Measurements from ENCODE around the gene CACNA1H. TPM values are rescaled to one million over a fixed set of nuclear protein-coding genes. Genes with fewer than 3 reads are reported as not detected.
A peak's percentile ranks its signal among the peaks of the same experiment; 100 is the strongest.

CACNA1H gene
- total and polyA plus RNA-seq, 11 donors, result 1.6 to 14.6 (median 3.2) TPM

GRCh38 chr16:1150511-1150982 lies 2.4 kb upstream of the CACNA1H start:
- no peak for TF ChIP-seq POLR2A (IDR thresholded peaks at IDR 0.05)
- TF ChIP-seq, protein P1, sequence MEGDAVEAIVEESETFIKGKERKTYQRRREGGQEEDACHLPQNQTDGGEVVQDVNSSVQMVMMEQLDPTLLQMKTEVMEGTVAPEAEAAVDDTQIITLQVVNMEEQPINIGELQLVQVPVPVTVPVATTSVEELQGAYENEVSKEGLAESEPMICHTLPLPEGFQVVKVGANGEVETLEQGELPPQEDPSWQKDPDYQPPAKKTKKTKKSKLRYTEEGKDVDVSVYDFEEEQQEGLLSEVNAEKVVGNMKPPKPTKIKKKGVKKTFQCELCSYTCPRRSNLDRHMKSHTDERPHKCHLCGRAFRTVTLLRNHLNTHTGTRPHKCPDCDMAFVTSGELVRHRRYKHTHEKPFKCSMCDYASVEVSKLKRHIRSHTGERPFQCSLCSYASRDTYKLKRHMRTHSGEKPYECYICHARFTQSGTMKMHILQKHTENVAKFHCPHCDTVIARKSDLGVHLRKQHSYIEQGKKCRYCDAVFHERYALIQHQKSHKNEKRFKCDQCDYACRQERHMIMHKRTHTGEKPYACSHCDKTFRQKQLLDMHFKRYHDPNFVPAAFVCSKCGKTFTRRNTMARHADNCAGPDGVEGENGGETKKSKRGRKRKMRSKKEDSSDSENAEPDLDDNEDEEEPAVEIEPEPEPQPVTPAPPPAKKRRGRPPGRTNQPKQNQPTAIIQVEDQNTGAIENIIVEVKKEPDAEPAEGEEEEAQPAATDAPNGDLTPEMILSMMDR (IDR thresholded peaks at IDR 0.05), result no peak
- 64 to 69% (median 66%) methylated on average over 21 of the region's 21 CpGs for WGBS, 4 donors
- ATAC-seq (no peak), DNase-seq (no peak)
- Histone ChIP-seq H3K9me3 (peaks cover 0 to 4% (median 0%) of the 10 kb centered on the region in 12 donors), H3K27me3 (peaks cover 15 to 34% (median 23%) of the 10 kb centered on the region in 9 donors), H3K4me1 (peaks cover 0 to 24% (median 4%) of the 10 kb centered on the region in 12 donors), H3K4me3 (no peak overlapping the region), H3K27ac (peak overlapping the region in 1 of 12 donors; percentile 73), H3K36me3 (no peaks in the 10 kb centered on the region)
- intact Hi-C loops (cut with DNase I), result no loop called here

GRCh38 chr16:1151424-1152122 lies 1.3 kb upstream of the CACNA1H start:
- TF ChIP-seq, protein P1 (IDR thresholded peaks at IDR 0.05), result no peak
- no peak for TF ChIP-seq POLR2A (IDR thresholded peaks at IDR 0.05)
- ATAC-seq (peak in 1 of 4 donors; percentile 5), DNase-seq (no peak)
- Histone ChIP-seq H3K4me1 (peaks cover 0 to 24% (median 4%) of the 10 kb centered on the region in 12 donors), H3K27me3 (peaks cover 15 to 44% (median 32%) of the 10 kb centered on the region in 9 donors), H3K4me3 (no peak overlapping the region), H3K9me3 (peaks cover 0 to 4% (median 0%) of the 10 kb centered on the region in 12 donors), H3K36me3 (no peaks in the 10 kb centered on the region), H3K27ac (peak overlapping the region in 1 of 12 donors; percentile 61)
- 55 to 69% (median 63%) methylated on average over 15 to 18 of the region's 18 CpGs for WGBS, 4 donors
- intact Hi-C loops (cut with DNase I), result no loop called here

GRCh38 chr16:1152123-1152638 lies 725 bp upstream of the CACNA1H start:
- Histone ChIP-seq H3K27me3 (peaks cover 19 to 44% (median 38%) of the 10 kb centered on the region in 9 donors), H3K36me3 (no peaks in the 10 kb centered on the region), H3K27ac (peak overlapping the region in 1 of 12 donors; percentile 61), H3K9me3 (peaks cover 0 to 4% (median 0%) of the 10 kb centered on the region in 12 donors), H3K4me3 (peak overlapping the region in 11 of 12 donors; percentile 16 to 58 (median 48)), H3K4me1 (peaks cover 0 to 24% (median 4%) of the 10 kb centered on the region in 12 donors)
- intact Hi-C loops (cut with DNase I), result no loop called here
- no peak for TF ChIP-seq POLR2A (IDR thresholded peaks at IDR 0.05)
- TF ChIP-seq, protein P1 (IDR thresholded peaks at IDR 0.05), result no peak
- DNase-seq (peak in 2 of 5 donors; percentile 37 to 50), ATAC-seq (no peak)
- WGBS, 4 donors, result 4 to 30% (median 8%) methylated on average over 4 to 40 of the region's 40 CpGs

DNA sequence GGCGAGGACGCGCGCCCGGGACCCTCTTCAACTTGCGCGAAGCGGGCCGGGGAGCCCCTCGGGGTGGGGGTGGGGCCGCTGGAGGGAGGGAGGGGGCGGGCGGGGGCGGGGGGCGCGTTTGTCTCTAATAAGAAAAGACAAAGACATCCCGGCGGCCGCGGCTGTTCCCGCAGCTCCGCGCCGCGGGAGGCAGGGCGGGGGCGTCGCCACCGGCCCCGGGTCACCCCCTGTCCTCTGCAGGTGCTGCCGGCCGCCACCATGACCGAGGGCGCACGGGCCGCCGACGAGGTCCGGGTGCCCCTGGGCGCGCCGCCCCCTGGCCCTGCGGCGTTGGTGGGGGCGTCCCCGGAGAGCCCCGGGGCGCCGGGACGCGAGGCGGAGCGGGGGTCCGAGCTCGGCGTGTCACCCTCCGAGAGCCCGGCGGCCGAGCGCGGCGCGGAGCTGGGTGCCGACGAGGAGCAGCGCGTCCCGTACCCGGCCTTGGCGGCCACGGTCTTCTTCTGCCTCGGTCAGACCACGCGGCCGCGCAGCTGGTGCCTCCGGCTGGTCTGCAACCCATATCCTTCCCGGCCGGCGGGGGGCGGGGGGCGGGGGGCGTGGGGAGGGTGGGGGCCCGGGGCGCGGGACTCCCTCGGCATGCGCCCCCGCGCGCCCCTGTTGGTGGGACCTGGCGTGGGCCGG lies 714 bp downstream of the CACNA1H start:
- H3K4me3 ChIP-seq, result peak overlapping the region; percentile 20 to 54 (median 44)
- H3K9me3 ChIP-seq, result no peaks in the 10 kb centered on the region
- DNase-seq, result no peak
- no peaks in the 10 kb centered on the region for H3K36me3 ChIP-seq
- 2 to 4% (median 2%) methylated on average over 9 to 94 of the region's 94 CpGs for WGBS, 4 donors
- no peak for TF ChIP-seq POLR2A (IDR thresholded peaks at IDR 0.05)
- TF ChIP-seq, protein P1 (IDR thresholded peaks at IDR 0.05), result no peak
- H3K4me1 ChIP-seq, result peaks cover 0 to 26% (median 4%) of the 10 kb centered on the region in 12 donors
- H3K27ac ChIP-seq, result peak overlapping the region in 5 of 12 donors; percentile 39 to 90 (median 60)
- ATAC-seq, result no peak
- peaks cover 22 to 53% (median 40%) of the 10 kb centered on the region in 9 donors for H3K27me3 ChIP-seq
- intact Hi-C loops (cut with DNase I), result no loop called here

Data from heart left ventricle (tissue), 16 donors.